Measurements from ENCODE around the gene BCAS3.
"Not testable (repeated sequence)": the region's sequence is repeated elsewhere in the genome, so short reads cannot be mapped to it uniquely, and the experiment has no call there.

The BCAS3 gene

DNA sequence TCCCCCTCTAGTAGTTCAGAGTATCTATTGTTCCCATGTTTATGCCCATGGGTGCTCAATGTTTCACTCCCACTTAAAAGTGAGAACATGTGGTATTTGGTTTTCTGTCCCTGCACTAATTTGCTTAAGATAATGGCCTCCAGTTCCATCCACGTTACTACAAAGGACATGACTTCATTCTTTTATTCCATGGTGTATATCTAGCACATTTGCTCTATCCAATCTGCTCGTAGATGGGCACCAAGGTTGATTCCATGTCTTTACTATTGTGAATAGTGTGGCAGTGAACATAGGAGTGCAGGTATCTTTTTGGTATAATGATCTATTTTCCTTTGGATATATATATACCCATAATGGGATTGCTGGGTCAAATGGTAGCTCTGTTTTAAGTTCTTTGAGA lies 552.8 kb downstream of the BCAS3 start:
- no peak for DNase-seq (ENCODE audit: low spot score)

DNA sequence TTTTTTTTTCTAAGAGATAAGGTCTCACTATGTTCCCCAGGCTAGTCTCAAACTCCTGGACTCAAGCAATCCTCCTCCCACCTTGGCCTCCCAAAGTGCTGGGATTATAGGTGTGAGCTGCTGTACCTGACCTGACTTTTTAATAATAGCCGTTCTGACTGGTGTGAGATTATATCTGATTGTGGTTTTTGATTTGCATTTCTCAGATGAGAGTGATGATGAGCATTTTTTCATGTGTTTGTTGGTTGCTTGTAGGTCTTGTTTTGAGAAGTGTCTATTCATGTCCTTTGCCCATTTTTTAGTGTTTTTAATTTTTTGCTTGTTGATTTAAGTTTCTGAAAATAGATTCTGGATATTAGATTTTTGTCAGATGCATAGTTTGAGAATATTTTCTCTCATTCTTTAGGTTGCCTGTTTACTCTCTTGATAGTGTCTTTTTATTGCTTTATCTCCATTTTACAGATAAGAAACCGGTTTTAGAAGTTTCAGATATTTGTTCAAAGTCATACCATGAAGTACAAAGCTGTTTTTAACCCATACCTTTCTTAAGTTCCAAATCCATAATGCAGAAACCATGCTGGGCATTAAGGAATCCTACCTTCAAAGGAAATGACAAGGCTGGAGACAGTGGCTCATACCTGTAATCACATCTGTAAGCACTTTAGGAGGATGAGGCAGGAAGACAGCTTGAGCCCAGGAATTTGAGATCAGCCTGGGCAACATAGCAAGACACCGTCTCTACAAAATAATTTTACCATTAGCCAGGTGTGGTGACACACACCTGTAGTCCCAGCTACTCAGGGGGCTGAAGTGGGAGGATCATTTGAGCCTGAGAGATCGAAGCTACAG lies 553.5 kb downstream of the BCAS3 start:
- no peak for DNase-seq (ENCODE audit: low spot score)

DNA sequence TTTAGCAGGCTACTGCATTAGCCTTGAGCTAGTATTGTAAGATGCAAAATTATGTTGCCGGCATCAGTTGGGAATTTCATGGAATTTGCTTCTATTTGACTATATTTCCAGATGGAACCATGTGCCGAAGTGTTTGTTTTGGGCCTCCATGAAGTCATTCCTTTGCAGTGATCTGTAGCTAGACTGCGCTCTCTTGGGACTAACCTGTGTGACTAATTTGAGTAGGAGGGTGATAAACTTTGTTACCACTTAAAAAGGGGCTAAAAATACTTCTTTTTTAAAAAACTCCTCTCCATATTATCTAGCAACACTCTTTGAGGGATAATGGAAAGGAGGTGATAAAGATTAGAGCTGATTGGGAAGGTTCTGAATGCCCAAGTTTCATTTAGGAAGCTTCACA lies 555.2 kb downstream of the BCAS3 start:
- DNase-seq (ENCODE audit: low spot score): no peak

DNA sequence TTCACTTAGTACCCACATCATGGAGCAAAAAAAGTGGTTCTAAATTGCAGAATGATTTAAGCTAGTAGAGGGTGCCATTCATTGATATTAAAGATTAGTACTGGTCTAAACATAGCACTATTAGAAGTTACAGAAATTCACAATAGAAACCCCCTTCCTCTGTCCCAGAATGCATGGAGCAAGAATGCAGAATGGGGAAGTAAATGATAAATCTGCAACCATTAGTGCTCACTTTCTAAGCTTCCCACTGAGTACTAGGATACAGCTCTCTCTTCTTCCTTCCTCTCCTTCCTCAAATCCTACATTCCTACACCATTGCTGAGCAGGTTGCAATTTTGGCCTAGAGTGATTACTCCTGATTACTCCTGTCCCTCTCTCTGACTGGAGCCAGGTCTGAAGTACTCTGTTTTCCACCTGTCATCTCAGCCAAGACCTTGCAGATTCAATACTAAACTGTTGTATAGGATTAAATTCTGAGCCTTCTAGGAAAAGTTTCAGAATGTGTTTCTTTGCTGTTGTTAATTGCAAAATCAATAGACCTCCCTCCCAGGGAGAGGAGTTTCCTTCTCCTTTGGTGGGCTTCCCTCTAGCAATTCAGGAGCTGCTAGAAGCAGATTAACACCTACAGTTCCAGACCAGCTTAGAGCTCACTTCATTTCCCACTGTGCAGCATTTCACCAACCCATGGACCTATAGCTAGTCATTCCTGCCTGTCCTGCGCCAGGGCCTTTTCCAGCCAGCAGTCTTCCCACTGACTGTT lies 556.5 kb downstream of the BCAS3 start:
- no peak for DNase-seq (ENCODE audit: low spot score)

DNA sequence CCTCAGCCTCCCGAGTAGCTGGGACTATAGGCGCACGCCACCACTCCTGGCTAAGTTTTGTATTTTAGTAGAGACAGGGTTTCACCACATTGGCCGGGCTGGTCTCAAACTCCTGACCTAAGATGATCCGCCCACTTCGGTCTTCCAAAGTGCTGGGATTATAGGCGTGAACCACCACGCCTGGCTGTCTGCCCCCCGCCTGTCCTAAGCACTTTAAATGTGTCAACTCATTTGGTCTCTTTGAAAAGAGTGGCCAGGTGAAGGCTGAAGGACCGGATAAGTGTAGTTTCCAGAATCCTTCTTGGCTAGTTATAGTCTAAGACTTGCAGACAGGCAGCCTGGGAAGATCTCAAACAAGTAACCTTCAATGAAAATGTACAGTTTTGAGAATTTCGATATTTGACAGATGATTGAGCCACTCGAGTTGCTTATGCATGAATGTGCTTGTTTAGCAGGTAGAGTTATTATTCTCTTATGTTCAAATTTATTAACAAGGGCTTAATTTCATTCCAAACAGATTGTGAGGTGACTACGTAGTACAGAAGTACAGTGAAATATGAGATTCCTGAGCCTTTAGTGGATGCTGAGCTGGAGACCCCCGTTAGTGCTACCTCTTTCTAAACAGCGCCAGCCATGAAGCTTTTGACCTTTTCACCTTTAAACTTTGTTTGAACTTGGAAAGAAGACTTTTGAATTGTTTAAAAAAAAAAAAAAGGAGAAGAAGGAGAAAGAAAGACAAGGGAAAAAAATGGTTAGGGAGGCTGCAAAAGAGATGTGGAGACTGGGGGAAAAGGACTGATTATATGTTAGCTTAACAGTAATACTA lies 557.6 kb downstream of the BCAS3 start:
- no peak for DNase-seq (ENCODE audit: low spot score)

DNA sequence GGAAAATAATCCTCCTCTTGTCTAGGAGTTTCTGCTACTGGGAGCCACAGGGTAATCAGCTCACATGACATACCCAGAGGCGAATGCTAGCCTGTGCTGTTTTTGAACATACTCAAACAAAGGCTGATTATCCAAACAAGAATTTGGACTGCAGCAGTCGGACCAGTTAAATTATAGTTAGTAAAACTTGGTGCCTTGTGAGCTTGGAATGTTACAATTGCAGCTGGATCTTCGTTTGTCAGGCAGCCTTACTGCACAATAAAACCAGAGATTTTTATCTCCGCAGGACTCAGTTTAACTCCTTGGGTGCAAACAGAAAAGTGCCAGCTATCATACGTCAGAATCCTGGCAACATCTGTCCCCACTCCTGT lies 558.2 kb downstream of the BCAS3 start:
- peak; percentile 56 for DNase-seq (ENCODE audit: low spot score)

DNA sequence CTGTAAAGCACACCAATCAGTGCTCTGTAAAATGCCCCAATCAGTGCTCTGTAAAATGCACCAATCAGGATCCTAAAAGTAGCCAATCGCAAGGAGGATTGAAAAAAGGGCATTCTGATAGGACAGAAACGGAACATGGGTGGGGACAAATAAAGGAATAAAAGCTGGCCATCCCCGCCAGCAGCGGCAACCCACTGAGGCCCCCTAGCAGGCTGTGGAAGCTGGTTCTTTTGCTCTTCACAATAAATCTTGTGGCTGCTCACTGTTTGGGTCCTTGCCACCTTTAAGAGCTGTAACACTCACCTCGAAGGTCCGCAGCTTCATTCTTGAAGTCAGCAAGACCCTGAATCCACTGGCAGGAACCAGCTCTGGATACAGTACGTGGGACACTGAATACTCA lies 559.6 kb downstream of the BCAS3 start:
- no peak for DNase-seq (ENCODE audit: low spot score)

DNA sequence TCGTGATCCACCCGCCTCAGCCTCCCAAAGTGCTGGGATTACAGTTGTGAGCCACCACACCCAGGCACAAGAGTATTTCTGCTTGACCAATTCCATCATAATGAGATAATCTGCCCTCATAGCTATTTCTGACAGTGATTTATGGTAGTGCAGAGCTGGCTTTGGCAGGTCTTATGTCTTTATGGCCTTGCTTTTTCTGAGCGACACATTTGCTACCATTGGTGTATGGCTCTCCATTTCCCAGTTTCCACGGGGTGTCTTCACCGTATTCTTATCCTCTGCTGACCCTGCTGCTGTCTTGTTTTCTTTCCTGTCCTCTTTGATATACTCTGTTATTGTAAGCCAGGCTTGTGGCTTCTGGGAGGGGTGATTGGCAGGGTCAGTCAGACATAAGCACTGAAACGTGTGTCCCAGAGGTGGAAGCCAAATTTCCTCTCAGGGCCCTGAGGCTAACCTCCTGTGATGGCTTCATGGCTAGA lies 560.8 kb downstream of the BCAS3 start:
- no peak for DNase-seq (ENCODE audit: low spot score)

DNA sequence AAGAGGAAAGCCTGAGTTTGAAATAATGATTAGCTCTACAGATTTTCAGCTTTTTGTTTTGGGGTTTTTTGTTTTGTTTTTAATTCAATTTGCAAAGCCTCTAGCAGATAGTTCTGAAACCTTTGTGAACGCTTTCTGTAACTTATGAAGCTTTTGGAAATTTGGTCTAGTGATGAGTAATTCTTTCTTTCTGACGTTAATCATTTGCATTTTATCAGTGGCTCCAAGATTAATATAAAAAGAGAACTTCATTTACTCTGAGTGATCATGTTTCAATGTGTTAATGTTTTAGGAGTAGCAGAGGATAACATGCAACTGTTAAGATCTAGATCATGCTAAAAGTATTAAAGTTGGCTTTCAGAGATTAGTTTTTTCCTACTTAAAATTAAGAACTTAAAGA lies 561.7 kb downstream of the BCAS3 start:
- DNase-seq (ENCODE audit: low spot score): no peak

DNA sequence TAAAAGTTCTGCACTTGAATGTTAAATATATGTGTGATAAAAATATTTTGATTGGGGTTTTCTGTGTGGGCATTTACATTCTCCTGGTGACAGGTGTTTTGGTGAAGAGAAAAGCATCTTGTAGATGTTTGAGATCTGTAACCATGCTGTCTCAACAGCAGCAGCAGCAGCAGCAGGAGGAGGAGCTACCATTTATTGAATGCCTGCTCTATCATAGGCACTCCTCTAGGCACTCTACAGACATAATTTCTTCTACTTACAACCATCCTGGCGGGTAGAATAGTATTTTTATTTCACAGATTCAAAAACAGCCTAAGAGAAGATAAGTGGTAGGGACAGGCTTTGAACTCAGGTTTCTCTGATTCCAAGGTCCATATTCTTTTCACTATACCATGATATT lies 562.3 kb downstream of the BCAS3 start:
- no peak for DNase-seq (ENCODE audit: low spot score)

DNA sequence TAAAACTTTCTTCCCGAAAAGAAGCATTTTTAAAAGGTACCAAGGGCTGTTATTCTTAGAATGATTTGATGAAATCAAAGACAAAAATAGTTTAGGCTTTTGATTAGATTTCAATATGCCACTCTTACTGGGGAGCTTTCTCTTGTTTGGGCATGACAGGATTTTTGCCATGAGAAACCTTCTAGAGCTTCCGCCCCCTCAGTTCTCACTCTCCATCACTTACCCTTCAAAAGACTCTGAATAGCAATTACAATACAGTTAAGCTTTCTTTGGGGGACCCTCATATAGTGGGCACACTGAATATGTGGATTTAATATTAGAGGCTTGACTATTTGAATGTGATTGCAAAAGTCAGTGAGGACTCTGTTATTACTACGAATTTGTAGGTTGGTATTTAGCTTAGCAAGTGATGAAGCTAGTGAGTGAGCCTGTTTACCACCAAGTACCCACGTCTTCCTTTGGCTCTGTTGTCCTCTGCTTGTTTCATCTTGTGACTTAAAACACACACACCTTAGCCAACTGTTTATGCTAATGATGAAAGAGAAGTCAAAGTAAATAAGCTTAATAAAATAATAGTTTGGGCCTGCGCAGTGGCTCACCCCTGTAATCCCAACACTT lies 563.3 kb downstream of the BCAS3 start:
- no peak for DNase-seq (ENCODE audit: low spot score)

DNA sequence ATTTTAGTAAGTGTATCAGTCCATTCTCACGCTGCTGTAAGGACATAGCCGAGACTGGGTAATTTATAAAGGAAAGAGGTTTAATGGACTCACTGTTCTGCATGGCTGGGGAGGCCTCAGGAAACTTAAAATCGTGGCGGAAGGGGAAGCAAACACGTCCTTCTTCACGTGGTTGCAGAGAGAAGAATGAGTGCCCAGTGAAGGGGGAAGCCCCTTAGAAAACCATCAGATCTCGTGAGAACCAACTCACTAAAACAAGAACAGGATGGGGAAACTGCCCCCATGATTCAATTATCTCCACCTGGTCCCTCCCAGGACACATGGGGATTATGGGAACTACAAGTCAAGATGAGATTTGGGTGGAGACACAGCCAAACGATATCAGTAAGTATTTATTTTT lies 567.3 kb downstream of the BCAS3 start:
- DNase-seq (ENCODE audit: low spot score): not testable (repeated sequence)

DNA sequence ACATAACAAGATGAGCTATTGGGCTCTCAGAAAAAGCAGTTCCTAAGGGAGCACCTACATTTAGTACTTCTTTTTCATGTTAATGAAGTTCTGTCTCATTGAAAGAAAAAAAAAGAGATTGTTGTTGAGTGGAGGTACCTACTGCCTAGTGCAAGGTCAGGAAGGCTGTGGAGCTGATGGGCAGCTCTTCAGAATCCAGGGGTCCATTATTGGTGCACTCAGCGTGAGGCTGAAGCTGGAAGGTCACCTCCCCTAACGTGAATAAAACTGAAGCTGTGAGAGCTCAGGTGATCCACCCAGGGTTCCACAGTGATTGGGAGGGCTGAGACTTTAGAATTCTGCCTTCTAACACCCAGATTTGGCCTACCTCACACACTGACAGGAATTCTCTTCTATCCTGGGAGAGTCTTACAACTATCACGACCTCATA lies 568.1 kb downstream of the BCAS3 start:
- DNase-seq (ENCODE audit: low spot score): no peak

DNA sequence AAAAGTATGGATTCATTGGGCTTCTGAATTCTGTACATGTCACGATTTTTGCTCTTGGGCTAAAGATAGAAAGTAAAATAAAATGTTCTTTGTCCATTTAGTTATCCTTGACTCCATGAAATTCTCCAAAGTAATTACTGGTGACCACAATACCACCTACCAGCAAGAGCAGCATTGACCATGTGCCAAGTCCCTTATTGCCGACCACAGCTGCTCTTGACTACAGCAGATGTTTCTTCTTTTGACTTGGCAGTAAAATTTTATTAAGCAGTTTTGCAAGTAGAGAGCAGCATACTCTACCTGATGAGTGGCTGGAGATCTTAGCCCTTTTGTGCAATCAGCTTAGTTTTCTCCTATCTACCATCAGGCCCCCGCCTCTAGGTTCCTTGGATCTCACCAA lies 569.8 kb downstream of the BCAS3 start:
- no peak for DNase-seq (ENCODE audit: low spot score)

DNA sequence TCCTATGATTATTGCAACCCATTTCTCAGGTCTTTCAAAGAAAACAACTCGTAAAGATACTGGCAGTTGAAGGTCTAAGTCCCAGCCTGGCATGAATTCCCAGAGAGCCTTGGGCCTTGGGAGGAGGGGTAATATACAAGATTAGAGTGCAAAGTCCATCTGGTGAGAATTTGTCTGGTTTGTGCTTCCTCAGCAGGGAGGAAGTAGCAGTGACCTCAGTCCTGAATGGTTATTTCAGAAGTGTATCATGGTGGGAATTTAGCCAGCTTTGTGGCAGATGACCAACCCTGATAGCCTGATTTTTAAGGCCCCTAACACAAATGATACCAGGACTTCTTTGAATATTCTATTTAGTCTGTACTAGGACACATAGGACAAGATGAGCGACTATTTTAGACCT lies 570.7 kb downstream of the BCAS3 start:
- DNase-seq (ENCODE audit: low spot score): no peak

DNA sequence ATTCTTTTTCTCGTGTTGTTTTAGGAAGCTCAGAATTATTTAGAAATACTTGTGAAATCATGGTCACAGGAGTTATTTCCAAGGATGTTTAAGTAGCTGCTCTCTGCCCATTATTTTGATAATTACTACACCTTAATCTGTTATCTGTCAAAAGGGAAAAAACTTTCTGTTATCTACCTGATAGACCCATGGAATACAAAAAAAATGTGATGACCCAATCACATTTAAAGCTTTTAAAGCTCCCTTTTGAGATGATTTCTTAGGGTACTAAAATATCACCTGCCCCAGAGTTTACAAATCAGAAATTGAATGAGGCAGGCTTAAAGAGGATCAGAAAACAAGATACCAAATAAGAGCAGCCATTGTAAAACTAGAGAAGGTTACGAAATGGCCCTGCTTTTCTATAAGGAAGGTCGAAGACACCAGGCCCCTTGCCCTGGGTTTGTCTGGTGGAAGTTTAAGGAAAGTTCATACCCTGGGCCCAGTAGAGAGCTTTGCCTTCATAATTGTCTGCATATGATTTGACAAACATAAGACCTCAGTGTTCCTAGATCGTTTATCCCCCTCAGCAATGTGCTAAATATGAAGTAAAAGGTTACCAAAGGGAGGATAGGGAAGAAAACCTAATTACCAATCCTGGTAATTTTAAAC lies 572.1 kb downstream of the BCAS3 start:
- no peak for DNase-seq (ENCODE audit: low spot score)

DNA sequence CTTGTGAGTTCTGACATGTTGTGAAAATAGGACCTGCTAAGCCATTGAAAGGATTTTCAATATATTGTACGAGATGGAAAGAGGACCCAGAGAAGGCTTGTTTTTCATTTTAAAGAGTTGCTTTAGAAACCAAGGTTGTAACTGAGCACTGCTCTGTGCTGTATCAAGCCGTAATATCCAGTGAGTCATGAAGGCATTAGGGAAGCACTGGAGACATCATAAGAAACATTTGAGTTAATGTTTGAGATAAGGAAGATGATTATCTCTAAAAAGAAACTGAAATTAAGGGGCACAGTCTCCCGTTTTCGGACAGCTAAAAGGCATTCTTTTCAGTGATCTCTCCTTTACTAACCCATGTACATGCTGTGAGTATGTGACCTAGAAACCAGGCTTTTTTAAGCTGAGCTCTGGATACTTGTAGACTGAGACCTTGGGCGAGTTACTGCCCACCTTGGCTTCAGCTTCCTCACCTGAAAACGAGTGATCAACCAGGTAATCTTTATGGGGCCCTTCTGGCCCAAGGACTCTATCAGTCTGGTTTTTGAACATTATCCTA lies 572.8 kb downstream of the BCAS3 start:
- DNase-seq (ENCODE audit: low spot score): no peak

DNA sequence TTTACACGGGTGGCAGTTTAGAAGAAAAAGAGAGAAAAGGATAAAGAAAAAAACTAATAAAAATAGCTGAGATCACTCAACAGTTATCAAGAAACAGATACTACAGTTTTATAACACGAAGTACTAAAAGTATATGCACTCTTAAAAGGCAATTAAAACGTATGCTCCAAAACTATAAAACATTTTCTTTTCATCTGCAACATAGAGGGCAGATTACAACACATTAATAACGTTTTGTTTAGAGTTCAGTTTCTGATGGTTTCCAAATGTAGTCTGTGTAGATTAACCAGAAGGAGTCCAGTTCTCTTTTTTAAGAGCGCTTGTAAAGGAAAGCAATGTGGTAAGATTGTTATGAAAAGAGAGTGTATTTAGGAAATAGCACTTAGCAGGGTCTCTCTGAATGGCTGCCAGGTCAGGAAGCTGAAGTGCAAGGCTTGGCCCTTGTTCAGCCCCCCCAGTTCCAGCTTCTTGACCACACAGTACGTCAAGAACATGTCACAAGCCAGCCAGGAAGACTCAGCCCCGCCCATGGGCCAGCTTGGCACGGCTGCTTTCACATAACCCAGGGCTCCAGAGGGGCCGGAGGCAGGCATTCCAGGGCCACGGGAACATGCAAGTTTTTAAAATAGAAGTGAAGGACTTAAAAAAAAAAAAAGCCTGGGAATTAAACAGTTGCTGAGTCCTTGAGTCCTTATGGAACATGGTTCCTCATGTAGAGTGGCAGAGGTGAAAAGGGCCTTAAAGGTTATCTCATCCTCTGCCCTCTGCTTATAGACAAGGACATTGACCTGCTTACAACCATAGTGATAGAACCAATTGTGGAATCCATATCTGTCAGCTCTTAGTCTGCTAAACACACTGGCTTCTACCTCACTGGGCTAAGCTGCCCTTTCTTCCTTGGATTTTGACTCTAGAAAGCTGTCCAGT lies 574.6 kb downstream of the BCAS3 start:
- peak; percentile 91 for DNase-seq (ENCODE audit: low spot score)

DNA sequence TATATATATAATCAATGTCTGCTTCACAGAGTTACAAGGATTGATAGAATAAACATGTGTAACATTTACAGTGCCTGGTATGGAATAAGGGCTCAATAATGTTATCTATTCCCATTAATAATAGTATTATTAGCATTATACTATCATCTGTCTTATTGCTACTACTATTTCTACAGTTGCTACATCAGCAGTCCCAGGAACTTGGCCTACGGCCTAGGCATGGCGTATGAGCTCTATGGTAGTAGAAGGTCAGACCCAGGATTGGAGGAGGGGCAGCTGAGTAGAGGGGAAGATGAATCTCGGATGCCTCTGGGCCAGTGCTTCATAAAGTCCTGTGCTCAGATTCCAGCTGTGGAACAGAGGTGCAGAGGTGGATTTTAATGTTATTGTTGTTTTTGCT lies 575.7 kb downstream of the BCAS3 start:
- DNase-seq (ENCODE audit: low spot score): no peak

DNA sequence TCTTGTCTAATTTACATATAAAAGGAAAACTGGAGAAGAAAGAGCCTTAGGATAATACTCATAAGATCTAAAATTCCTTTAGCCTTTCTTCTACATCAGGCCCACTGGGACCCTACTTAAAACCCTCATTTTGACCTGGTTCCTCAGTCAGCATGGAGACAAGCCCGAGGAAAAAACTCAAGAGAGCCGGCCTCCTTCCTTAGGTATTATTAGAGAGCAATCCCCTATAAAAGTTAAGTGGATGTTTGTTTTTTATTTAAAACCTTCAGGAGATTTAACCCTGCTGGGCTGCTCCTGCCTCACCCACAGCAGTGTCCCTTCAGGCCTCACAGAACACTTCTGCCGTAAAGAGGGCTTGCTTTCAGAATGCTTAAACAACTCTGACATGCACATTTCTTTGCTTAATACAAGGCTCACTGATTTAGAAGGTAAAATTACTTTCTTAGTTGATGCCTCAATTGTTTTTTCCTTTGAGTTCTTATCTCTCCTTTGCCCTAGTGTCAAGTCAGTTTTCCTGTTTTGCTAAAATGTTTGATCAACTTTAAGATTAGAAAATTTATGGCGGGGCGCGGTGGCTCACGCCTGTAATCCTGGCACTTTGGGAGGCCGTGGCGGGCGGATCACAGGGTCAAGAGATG lies 576.4 kb downstream of the BCAS3 start:
- DNase-seq (ENCODE audit: low spot score): no peak

All from AG08396 (cell line).